ENCODE results near the gene DPP4.

The DPP4 gene

GRCh38 chr2:162021516-162022058 lies 52.4 kb downstream of the DPP4 start:
- TF ChIP-seq TCF4 (CRISPR knock-in tag; IDR thresholded peaks at IDR 0.05; ENCODE audit: borderline replicate concordance) (no peak), OSR1 (CRISPR knock-in tag; IDR thresholded peaks at IDR 0.05) (no peak), GLIS3 (CRISPR knock-in tag; IDR thresholded peaks at IDR 0.05) (no peak), TSHZ2 (CRISPR knock-in tag; IDR thresholded peaks at IDR 0.05) (no peak), TOX (CRISPR knock-in tag; IDR thresholded peaks at IDR 0.05; ENCODE audit: borderline replicate concordance) (no peak), ZNF70 (CRISPR knock-in tag; IDR thresholded peaks at IDR 0.05) (no peak), CSRNP3 (CRISPR knock-in tag; IDR thresholded peaks at IDR 0.05) (no peak), ZNF565 (CRISPR knock-in tag; conservative IDR thresholded peaks at IDR 0.05; ENCODE audit: low read depth) (no peak), ZFP30 (CRISPR knock-in tag; IDR thresholded peaks at IDR 0.05) (no peak), ESRRG (CRISPR knock-in tag; IDR thresholded peaks at IDR 0.05) (no peak), ARNTL (CRISPR knock-in tag; IDR thresholded peaks at IDR 0.05; ENCODE audit: borderline replicate concordance, low read depth) (no peak), ZNF8 (CRISPR knock-in tag; IDR thresholded peaks at IDR 0.05) (no peak), CREB5 (CRISPR knock-in tag; IDR thresholded peaks at IDR 0.05; ENCODE audit: low read depth) (no peak), ZFP3 (CRISPR knock-in tag; IDR thresholded peaks at IDR 0.05) (no peak)
- ATAC-seq = no peak

DNA sequence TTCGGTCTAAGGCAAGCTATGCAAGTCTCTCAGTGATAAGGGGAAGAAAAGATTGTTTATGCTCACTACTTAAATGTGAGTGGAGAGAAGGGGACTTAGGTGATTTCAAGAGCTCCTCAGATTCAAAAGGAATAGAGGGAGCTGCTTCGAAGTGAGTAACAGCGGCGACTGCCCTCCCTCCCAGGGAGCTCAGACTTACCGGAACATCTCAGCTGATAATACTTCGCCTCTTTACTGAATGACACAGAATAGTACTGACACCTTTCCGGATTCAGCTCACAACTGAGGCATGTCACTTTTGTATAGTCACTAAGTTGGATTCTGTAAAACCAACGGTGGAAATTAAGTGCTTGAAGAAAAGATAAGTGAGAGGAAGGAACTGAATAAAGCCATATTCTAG lies 55.5 kb downstream of the DPP4 start:
- no peak for ATAC-seq

More for the DNA sequence above, 55.5 kb downstream of the DPP4 start:
- TF ChIP-seq BACH2 (CRISPR knock-in tag; IDR thresholded peaks at IDR 0.05; ENCODE audit: borderline replicate concordance) (no peak), CSRNP3 (CRISPR knock-in tag; IDR thresholded peaks at IDR 0.05) (no peak), TOX (CRISPR knock-in tag; IDR thresholded peaks at IDR 0.05; ENCODE audit: borderline replicate concordance) (no peak), CSDC2 (CRISPR knock-in tag; IDR thresholded peaks at IDR 0.05) (no peak), ZC3H10 (CRISPR knock-in tag; IDR thresholded peaks at IDR 0.05) (no peak), CREB5 (CRISPR knock-in tag; IDR thresholded peaks at IDR 0.05; ENCODE audit: low read depth) (no peak), ZFP3 (CRISPR knock-in tag; IDR thresholded peaks at IDR 0.05) (no peak), ZNF565 (CRISPR knock-in tag; conservative IDR thresholded peaks at IDR 0.05; ENCODE audit: low read depth) (no peak), ZFP30 (CRISPR knock-in tag; IDR thresholded peaks at IDR 0.05) (no peak), TSHZ2 (CRISPR knock-in tag; IDR thresholded peaks at IDR 0.05) (no peak), ESRRG (CRISPR knock-in tag; IDR thresholded peaks at IDR 0.05) (no peak), ARNTL (CRISPR knock-in tag; IDR thresholded peaks at IDR 0.05; ENCODE audit: borderline replicate concordance, low read depth) (no peak)
- TF ChIP-seq, protein P1, sequence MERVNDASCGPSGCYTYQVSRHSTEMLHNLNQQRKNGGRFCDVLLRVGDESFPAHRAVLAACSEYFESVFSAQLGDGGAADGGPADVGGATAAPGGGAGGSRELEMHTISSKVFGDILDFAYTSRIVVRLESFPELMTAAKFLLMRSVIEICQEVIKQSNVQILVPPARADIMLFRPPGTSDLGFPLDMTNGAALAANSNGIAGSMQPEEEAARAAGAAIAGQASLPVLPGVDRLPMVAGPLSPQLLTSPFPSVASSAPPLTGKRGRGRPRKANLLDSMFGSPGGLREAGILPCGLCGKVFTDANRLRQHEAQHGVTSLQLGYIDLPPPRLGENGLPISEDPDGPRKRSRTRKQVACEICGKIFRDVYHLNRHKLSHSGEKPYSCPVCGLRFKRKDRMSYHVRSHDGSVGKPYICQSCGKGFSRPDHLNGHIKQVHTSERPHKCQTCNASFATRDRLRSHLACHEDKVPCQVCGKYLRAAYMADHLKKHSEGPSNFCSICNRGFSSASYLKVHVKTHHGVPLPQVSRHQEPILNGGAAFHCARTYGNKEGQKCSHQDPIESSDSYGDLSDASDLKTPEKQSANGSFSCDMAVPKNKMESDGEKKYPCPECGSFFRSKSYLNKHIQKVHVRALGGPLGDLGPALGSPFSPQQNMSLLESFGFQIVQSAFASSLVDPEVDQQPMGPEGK (CRISPR knock-in tag; IDR thresholded peaks at IDR 0.05; ENCODE audit: borderline replicate concordance) = no peak
- TF ChIP-seq, protein P2, sequence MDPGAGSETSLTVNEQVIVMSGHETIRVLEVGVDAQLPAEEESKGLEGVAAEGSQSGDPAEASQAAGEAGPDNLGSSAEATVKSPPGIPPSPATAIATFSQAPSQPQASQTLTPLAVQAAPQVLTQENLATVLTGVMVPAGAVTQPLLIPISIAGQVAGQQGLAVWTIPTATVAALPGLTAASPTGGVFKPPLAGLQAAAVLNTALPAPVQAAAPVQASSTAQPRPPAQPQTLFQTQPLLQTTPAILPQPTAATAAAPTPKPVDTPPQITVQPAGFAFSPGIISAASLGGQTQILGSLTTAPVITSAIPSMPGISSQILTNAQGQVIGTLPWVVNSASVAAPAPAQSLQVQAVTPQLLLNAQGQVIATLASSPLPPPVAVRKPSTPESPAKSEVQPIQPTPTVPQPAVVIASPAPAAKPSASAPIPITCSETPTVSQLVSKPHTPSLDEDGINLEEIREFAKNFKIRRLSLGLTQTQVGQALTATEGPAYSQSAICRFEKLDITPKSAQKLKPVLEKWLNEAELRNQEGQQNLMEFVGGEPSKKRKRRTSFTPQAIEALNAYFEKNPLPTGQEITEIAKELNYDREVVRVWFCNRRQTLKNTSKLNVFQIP (CRISPR knock-in tag; IDR thresholded peaks at IDR 0.05; ENCODE audit: borderline replicate concordance, low read depth) = no peak
